NK-92 (cell line): ENCODE results near the gene SPTBN2.
"Not testable (repeated sequence)": the region's sequence is repeated elsewhere in the genome, so short reads cannot be mapped to it uniquely, and the experiment has no call there.

Experiments used
- DNase-seq: peaks from one replicate; lab custom pipeline; 2025; ENCODE audit not compliant: unreplicated experiment; lab: John Stamatoyannopoulos, UW

SPTBN2 gene

GRCh38 chr11:66725114-66725513 is 3.9 kb downstream of the SPTBN2 start:
- no peak for DNase-seq

DNA sequence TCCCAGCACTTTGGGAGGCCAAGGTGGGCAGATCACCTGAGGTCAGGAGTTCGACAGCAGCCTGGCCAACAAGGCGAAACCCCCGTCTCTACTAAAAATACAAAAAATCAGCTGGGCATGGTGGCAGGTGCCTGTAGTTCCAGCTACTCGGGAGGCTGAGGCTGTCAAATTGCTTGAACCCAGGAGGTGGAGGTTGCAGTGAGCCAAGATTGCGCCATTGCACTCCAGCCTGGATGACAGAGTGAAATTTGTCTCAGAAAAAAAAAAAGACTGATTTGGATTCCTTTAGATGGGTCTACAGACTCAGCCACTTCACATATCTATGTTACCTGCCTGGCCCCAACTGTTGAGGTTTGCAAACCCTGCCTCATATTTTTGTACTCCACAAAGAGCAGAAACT is 4.8 kb downstream of the SPTBN2 start:
- DNase-seq: not testable (repeated sequence)

DNA sequence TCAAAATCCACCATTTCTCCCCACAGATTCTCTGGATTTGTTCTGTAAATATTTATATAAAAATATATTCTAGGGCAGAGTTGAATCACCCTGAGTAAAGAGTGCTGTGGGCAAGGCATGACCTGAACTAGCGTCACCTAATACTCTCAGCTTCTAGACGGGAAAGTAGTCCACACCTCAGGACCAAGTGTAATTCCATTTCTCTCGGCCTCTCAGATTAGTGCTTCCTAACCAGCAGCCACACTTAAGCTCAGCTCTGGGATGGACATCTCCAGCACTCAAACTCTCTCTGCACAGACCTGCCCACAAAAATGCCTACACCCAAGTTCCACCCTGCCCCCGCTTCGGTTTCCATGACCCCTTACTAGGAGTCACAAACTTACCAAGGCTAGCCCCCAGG is 5.3 kb downstream of the SPTBN2 start:
- no peak for DNase-seq

DNA sequence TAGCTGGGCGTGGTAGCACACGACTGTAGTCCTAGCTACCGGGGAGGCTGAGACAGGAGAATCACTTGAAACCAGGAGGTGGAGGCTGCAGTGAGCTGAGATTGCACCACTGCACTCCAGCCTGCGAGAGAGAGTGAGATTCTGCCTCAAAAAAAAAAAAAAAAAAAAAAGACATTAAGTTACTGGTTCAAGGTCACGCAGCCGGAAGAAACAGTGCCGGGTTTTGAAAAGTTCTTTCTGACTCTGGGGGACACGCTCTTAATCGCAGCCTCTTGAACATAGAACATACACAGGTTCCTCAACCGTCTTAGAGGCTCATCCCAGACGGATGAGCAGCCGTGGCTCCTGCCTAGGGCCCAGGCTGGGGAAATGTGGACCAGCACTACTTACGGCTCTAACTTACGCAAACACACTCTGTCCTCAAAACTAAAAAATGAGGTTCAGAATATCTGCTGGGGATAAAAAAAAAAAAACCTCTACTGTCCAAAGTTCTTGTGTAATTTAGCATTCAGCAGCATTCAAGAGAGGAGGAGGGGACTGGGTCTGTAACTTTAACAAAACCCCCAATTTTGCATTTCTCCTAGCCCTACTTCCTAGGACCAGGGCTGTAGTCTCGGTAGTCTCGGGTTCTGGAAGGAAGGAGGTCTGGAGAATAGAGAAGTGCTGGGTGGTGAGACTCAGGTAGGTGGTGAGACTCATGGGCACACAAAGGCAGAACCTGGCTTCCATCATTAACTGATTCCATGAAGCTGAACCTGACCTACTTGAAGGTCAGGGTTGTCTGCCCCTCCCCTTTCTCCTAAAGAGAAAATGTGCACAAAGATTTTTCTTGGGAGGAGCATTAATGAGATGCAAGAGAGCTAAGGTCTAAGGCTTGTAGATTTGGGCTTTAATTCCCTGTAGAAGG is 6.0 kb downstream of the SPTBN2 start:
- DNase-seq: no peak

DNA sequence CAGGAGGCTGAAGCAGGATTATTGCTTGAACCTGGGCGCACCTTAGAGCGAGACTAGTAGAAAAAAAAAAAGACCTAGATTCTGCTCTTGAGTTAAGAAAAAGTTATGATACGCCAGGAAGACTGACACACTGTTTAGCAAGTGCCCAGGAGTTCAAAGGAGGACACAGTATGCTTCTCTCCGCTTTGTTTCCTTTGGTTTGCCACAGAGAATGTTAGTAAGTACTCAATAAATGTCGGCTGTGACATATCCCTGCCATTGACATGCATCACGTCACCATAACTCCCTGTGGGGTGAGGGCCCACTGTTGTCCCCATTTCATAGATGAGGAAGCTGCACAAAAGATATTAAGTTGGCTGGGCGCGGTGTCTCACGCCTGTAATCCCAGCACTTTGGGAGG is 7.1 kb downstream of the SPTBN2 start:
- DNase-seq: no peak

GRCh38 chr11:66720899-66721470 is 8.0 kb downstream of the SPTBN2 start:
- no peak for DNase-seq

DNA sequence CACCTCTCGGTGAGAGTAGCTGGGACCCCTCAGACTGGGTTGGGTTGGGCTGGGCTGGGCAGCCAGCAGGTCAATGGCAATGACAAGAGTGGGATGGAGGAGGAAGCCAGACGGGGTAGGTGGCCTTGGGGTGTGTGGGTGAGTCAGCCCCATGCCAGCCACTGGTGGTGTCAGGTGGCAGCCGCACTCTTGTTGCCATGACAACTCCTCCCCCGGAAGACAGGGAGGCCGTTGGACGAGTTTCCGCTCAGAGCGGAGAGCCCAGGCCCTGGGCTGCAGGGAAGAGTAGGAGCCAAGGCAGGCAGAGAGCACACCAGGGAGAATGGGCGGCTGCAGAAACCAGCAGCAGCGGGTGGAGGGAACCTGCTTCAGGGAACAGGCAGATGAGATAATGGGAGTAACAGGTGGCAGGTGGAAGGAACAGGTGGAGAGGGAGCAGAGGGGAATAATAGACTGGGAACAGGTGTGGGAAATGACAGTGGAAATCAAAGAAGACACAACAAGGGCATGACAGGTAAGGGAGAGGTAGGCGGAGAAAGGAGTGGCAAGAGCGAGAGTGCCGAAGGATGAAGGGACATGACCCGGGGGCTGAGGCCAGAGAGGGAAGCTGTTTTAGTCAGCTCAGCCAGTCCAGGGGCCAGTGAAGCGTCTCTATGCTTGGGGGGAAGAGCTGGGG is 8.7 kb downstream of the SPTBN2 start:
- DNase-seq: no peak

GRCh38 chr11:66719111-66719872 is 9.7 kb downstream of the SPTBN2 start:
- no peak for DNase-seq

DNA sequence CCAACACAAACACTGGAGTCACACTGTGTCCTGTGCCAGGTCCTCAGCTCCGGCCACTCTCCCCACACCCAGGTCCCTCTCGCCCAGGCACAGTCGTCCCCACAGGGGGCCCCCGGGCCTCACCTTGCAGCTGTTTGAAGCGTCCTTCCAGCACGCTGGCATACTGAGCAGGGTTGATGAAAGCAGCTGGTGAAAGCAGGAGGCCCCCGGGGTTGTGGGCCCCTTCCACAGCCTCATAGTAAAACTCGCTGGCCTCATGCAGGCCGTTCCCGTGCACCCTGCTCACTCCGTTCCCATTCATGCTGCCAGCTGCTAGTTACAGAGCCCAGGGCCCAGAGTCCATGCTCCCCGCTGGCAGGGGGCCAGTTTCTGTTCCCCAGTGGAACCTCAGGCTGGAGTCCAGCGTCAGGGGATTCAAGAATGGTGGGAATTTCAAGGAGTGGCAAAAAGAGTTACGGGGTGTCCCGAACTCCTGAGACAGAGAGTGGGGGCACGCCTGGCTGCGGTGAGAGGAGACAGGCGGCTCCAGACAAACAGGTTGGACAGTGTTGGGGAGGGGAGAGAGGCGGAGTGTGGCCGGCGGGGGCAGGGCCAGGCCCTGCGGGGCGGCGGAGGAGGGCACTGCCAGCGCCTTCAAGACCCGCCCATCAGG is 10.6 kb downstream of the SPTBN2 start:
- no peak for DNase-seq

GRCh38 chr11:66717925-66718319 is 11.1 kb downstream of the SPTBN2 start:
- DNase-seq: no peak

DNA sequence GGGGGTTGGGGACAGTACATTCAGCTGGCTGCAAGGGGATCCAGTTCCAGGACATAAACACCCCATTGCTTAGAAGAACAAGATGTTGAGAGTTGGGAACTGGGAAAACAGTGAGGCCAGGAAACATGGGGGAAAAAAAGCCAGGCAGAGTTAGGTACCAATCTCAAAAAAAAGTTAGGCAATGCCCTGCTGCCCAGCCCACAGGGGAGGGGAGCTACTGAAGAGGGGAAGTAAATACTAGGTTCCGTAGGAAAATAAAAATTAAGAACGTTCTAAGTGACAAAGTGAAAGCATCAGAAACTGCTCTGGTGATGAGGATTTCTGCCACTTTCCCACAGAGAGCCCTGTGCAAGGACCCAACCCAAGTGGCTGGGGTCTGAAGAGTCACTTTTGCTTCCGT is 12.0 kb downstream of the SPTBN2 start:
- DNase-seq: no peak

DNA sequence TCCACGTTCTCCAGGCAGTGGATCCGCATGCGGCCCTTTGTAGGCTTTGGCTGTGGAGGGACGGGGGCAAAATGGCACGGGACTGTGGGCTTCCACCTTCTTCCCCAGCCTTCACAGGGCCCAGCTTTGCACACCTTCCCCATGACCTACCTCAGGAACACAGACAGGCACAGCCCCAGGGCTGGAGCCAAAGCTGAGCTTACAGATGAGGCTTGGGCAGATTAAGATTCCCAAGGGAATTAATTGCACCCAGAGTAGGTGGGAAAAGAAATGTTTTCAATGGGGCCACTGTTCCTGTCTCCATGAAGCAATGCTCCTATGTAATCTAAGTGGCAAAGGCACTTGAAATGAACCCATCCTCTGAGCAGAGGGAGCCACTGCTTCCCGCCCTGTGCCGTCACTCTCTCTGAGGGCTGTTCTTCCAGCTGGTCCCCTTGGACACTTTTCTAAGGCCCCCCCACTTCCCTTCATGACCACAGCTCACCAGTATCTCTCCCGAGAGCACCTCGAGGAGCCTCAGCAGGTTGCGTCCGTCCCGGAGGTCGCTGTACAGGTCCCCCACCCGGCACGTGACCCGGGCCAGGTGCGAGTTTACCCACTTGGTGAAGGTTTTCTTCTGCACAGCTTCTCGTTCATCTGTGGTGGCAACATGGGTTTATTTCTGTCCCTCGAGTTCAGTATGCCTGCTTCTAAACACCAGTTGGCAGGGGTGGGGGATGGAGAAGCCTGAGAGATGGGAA is 13.5 kb downstream of the SPTBN2 start:
- DNase-seq: no peak

- no peak for DNase-seq
Measured at GRCh38 chr11:66713746-66714480, 15.1 kb downstream of the SPTBN2 start.

- DNase-seq: no peak
Measured at GRCh38 chr11:66710384-66710930, 18.6 kb downstream of the SPTBN2 start.

- no peak for DNase-seq
Measured at GRCh38 chr11:66708701-66709100, 20.3 kb downstream of the SPTBN2 start.

GRCh38 chr11:66708094-66708493 is 20.9 kb downstream of the SPTBN2 start:
- no peak for DNase-seq

DNA sequence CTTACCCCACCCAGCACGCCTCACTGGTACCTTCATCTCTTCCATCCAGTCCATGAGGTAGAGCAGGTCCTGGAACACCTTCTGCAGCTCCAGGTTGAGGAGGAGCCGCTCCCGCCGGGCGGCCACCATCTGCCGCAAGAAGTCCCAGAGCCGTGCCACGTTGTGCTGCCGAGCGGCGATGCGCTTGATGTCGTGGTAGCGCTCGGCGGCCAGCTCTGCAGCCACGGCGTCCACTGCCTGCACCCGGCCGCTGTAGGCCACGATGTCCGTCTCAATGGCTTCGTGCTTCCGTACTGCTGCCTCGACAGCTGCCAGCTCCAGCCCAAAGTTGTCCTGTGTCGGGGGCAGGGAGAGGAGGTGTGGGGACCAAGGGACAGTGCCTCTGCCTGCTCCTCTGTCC is 21.5 kb downstream of the SPTBN2 start:
- no peak for DNase-seq

DNA sequence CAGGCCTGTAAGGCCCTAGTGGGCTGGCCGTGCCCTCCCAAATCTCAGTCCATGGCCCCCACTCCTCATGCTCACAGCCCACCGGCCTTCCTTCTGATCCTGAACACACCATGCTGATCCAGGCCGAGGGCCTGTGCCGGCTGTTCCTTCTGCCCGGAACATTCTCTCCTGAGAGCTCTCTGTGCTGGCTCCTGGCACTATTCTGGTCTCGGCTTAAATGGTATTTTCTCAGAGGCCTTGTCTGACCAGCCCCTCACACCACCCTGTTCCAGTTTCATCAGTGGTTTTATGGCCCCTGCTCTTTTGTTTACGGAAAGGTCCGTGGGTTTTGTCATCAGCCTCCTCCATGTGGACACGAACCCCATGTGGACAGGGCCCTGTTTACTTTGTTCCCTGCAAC is 22.0 kb downstream of the SPTBN2 start:
- DNase-seq: no peak
